SK-N-SH treated with all-trans-retinoic acid at 6 μM for 48 hours (cell line): Measurements from ENCODE around the gene PLA1A.

Experiments used
- ATAC-seq: fragments of 200-7000 bp; cut with Tn5 transposase; 3 replicates; pipeline ENCODE4 v1.9.1; 2020; ENCODE audit warnings: mild to moderate bottlenecking, moderate library complexity
- ARNTL ChIP-seq: fragments of 450-650 bp; formaldehyde crosslinking; IDR thresholded peaks from 2 replicates; pipeline ENCODE4 v1.5.0; 2020; ENCODE audit warnings: low read depth, mild to moderate bottlenecking, moderate library complexity, borderline replicate concordance
- BACH2 ChIP-seq: fragments of 250-450 bp; sonication (Bioruptor Pico); IDR thresholded peaks from 2 replicates; pipeline ENCODE4 v1.9.0; 2021; ENCODE audit warnings: mild to moderate bottlenecking, borderline replicate concordance
- CREB5 ChIP-seq: fragments of 250-450 bp; sonication (Bioruptor Pico); IDR thresholded peaks from 2 replicates; pipeline ENCODE4 v1.5.1; 2020; ENCODE audit warnings: low read depth, mild to moderate bottlenecking, moderate library complexity
- CSDC2 ChIP-seq: fragments of 250-450 bp; sonication (Bioruptor Pico); IDR thresholded peaks from 2 replicates; pipeline ENCODE4 v1.5.0; 2020; ENCODE audit warnings: mild to moderate bottlenecking, moderate library complexity
- CSRNP3 ChIP-seq: fragments of 250-450 bp; sonication (Bioruptor Pico); IDR thresholded peaks from 2 replicates; pipeline ENCODE4 v1.5.1; 2021; ENCODE audit warnings: mild to moderate bottlenecking, moderate library complexity
- ESRRG ChIP-seq: fragments of 250-450 bp; sonication (Bioruptor Pico); IDR thresholded peaks from 2 replicates; pipeline ENCODE4 v1.6.1; 2021; ENCODE audit warnings: mild to moderate bottlenecking
- GLIS3 ChIP-seq: fragments of 250-450 bp; sonication (Bioruptor Pico); IDR thresholded peaks from 2 replicates; pipeline ENCODE4 v1.5.0; 2020; ENCODE audit warnings: mild to moderate bottlenecking, moderate library complexity
- ISL1 ChIP-seq: fragments of 250-450 bp; sonication (Bioruptor Pico); IDR thresholded peaks from 2 replicates; pipeline ENCODE4 v2.1.2; 2022; ENCODE audit warnings: mild to moderate bottlenecking, moderate library complexity
- OSR1 ChIP-seq: fragments of 250-450 bp; sonication (Bioruptor Pico); IDR thresholded peaks from 2 replicates; pipeline ENCODE4 v1.8.0; 2022; ENCODE audit warnings: moderate library complexity, mild to moderate bottlenecking, inconsistent platforms
- RARB ChIP-seq: fragments of 250-450 bp; sonication (Bioruptor Pico); IDR thresholded peaks from 2 replicates; pipeline ENCODE4 v1.8.0; 2021; ENCODE audit warnings: mild to moderate bottlenecking, moderate library complexity
- SNAI2 ChIP-seq: fragments of 250-450 bp; sonication (Bioruptor Pico); IDR thresholded peaks from 2 replicates; pipeline ENCODE4 v1.5.0; 2020; ENCODE audit warnings: mild to moderate bottlenecking, moderate library complexity
- TCF4 ChIP-seq: fragments of 250-450 bp; sonication (Bioruptor Pico); IDR thresholded peaks from 2 replicates; pipeline ENCODE4 v1.8.0; 2021; ENCODE audit warnings: mild to moderate bottlenecking, moderate library complexity, borderline replicate concordance
- TOX ChIP-seq: fragments of 250-450 bp; sonication (Bioruptor Pico); IDR thresholded peaks from 2 replicates; pipeline ENCODE4 v1.8.0; 2021; ENCODE audit warnings: mild to moderate bottlenecking, moderate library complexity, borderline replicate concordance
- ZC3H10 ChIP-seq: fragments of 250-450 bp; sonication (Bioruptor Pico); IDR thresholded peaks from 2 replicates; pipeline ENCODE4 v1.5.1; 2021; ENCODE audit warnings: mild to moderate bottlenecking, moderate library complexity
- ZFP30 ChIP-seq: fragments of 450-650 bp; formaldehyde crosslinking; IDR thresholded peaks from 2 replicates; pipeline ENCODE4 v1.5.0; 2022; ENCODE audit warnings: mild to moderate bottlenecking, moderate library complexity
- ZNF565 ChIP-seq: fragments of 450-650 bp; formaldehyde crosslinking; conservative IDR thresholded peaks from 2 replicates; pipeline ENCODE4 v1.5.0; 2020; ENCODE audit warnings: low read depth, mild to moderate bottlenecking, moderate library complexity
- ZNF70 ChIP-seq: fragments of 450-650 bp; formaldehyde crosslinking; IDR thresholded peaks from 2 replicates; pipeline ENCODE4 v1.5.0; 2020; ENCODE audit warnings: mild to moderate bottlenecking, moderate library complexity
- TF ChIP-seq, protein P1 (sequence below): fragments of 250-450 bp; sonication (Bioruptor Pico); IDR thresholded peaks from 2 replicates; pipeline ENCODE4 v1.8.0; 2020; ENCODE audit warnings: mild to moderate bottlenecking, moderate library complexity, borderline replicate concordance
- TF ChIP-seq, protein P2 (sequence below): fragments of 250-450 bp; sonication (Bioruptor Pico); IDR thresholded peaks from 2 replicates; pipeline ENCODE4 v1.8.0; 2021; ENCODE audit warnings: low read depth, mild to moderate bottlenecking, moderate library complexity, borderline replicate concordance

The PLA1A gene

DNA sequence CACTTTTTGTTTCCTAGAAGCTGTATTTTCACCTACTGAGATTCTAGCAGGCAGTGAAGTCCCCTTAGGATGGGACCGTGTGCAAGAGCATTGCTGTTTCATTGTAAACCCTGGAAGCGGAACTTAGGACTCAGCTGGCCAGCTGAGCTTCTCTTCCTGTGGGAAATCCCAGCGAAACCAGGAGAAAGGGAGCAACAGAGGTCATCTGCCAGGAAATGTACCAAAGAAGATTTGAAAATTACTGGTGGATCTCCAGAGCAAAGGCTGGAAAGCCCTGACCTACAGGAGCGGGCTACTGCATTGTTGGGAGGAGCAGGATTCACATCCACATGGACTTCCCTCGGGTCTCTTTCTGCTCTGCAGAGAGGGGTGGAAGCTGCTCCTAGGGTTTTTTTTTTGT is 26.0 kb upstream of the PLA1A start:
- no peak for ATAC-seq
- TF ChIP-seq CSRNP3 (no peak), TCF4 (CRISPR knock-in tag) (no peak), RARB (CRISPR knock-in tag) (no peak), SNAI2 (CRISPR knock-in tag) (no peak), ISL1 (CRISPR knock-in tag) (no peak), TOX (CRISPR knock-in tag) (no peak), BACH2 (CRISPR knock-in tag) (no peak), ARNTL (CRISPR knock-in tag) (no peak), GLIS3 (CRISPR knock-in tag) (no peak), OSR1 (no peak)
- TF ChIP-seq, protein P1, sequence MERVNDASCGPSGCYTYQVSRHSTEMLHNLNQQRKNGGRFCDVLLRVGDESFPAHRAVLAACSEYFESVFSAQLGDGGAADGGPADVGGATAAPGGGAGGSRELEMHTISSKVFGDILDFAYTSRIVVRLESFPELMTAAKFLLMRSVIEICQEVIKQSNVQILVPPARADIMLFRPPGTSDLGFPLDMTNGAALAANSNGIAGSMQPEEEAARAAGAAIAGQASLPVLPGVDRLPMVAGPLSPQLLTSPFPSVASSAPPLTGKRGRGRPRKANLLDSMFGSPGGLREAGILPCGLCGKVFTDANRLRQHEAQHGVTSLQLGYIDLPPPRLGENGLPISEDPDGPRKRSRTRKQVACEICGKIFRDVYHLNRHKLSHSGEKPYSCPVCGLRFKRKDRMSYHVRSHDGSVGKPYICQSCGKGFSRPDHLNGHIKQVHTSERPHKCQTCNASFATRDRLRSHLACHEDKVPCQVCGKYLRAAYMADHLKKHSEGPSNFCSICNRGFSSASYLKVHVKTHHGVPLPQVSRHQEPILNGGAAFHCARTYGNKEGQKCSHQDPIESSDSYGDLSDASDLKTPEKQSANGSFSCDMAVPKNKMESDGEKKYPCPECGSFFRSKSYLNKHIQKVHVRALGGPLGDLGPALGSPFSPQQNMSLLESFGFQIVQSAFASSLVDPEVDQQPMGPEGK (CRISPR knock-in tag): no peak
- TF ChIP-seq, all 23 proteins: peak for 0

DNA sequence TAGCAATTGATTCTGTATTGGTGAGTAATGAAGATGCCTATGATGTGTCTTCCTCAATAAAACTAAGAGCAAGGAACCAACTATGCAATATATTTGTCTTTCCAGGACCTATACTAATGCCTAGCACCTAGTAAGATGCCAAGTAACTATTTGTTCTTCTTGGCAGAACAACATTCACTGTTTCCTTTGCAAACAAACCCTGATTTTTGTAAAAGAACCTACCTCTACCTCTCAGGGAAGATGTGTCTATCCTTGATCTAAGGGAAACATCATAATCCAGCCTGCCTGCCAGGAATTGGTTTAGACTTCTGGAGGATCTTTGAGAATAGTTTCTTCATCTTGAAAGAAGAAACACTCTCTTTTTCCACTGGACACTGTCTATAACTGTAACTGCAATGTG is 22.2 kb upstream of the PLA1A start:
- ATAC-seq: no peak
- no peak for TF ChIP-seq ZFP30
- TF ChIP-seq CSDC2 (CRISPR knock-in tag): no peak
- no peak for TF ChIP-seq ZNF70 (CRISPR knock-in tag)
- TF ChIP-seq ZNF565 (CRISPR knock-in tag): no peak
- TF ChIP-seq TCF4 (CRISPR knock-in tag): no peak
- no peak for TF ChIP-seq SNAI2 (CRISPR knock-in tag)
- TF ChIP-seq GLIS3 (CRISPR knock-in tag): no peak
- no peak for TF ChIP-seq OSR1
- no peak for TF ChIP-seq ARNTL (CRISPR knock-in tag)
- TF ChIP-seq, protein P1 (CRISPR knock-in tag): no peak
- TF ChIP-seq, all 23 proteins: peak for 0

- peak; percentile 65 for ATAC-seq
- TF ChIP-seq CREB5 (CRISPR knock-in tag): no peak
- TF ChIP-seq SNAI2 (CRISPR knock-in tag): no peak
- TF ChIP-seq TOX (CRISPR knock-in tag): no peak
- no peak for TF ChIP-seq BACH2 (CRISPR knock-in tag)
- no peak for TF ChIP-seq ZC3H10 (CRISPR knock-in tag)
- TF ChIP-seq, protein P2, sequence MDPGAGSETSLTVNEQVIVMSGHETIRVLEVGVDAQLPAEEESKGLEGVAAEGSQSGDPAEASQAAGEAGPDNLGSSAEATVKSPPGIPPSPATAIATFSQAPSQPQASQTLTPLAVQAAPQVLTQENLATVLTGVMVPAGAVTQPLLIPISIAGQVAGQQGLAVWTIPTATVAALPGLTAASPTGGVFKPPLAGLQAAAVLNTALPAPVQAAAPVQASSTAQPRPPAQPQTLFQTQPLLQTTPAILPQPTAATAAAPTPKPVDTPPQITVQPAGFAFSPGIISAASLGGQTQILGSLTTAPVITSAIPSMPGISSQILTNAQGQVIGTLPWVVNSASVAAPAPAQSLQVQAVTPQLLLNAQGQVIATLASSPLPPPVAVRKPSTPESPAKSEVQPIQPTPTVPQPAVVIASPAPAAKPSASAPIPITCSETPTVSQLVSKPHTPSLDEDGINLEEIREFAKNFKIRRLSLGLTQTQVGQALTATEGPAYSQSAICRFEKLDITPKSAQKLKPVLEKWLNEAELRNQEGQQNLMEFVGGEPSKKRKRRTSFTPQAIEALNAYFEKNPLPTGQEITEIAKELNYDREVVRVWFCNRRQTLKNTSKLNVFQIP (CRISPR knock-in tag): no peak
- TF ChIP-seq ESRRG (CRISPR knock-in tag): no peak
- TF ChIP-seq, all 23 proteins: peak for 0
These were observed 18.2 kb upstream of the PLA1A start, which contains the start of gene ADPRH for GRCh38 chr3:119579366-119580066. TSS of gene ADPRH (plus strand) at chr3:119579492. CDS start at chr3:119582170, 2,678 bp downstream.
